HepG2 (cell line): ENCODE measurements around the gene DEFB108B.
"Not testable (repeated sequence)": the region's sequence is repeated elsewhere in the genome, so short reads cannot be mapped to it uniquely, and the experiment has no call there.

ENCODE experiments used
- CTCF ChIP-seq: sonication (generic); formaldehyde crosslinking; IDR thresholded peaks from 2 replicates; pipeline ENCODE4 v1.5.0; 2020; ENCODE audit warnings: mild to moderate bottlenecking, missing genetic modification reagents, moderate library complexity
- FOXA1 ChIP-seq, 2 experiments: fragments of 450-650 bp in 1 of 2; sonication (generic) in 1 of 2; formaldehyde crosslinking in 1 of 2; IDR thresholded peaks; 2 replicates each; pipeline versions ENCODE4 v1.4.0 to v1.6.1; 2016 to 2020; ENCODE audit warnings: missing genetic modification reagents in 1 of 2
- MNT ChIP-seq: fragments of 450-650 bp; IDR thresholded peaks from 2 replicates; pipeline ENCODE4 v1.6.1; 2016
- MTF2 ChIP-seq: sonication (generic); formaldehyde crosslinking; IDR thresholded peaks from 2 replicates; pipeline ENCODE4 v1.5.0; 2020; ENCODE audit warnings: missing genetic modification reagents, borderline replicate concordance
- NFE2L1 ChIP-seq: sonication (generic); formaldehyde crosslinking; IDR thresholded peaks from 2 replicates; pipeline ENCODE4 v1.4.0; 2020; ENCODE audit warnings: missing genetic modification reagents, mild to moderate bottlenecking, borderline replicate concordance
- POLR2AphosphoS5 ChIP-seq: IDR thresholded peaks from 2 replicates; pipeline ENCODE4 v1.6.1; 2012; ENCODE audit warnings: low read depth, low read length
- TARDBP ChIP-seq: sonication (generic); formaldehyde crosslinking; IDR thresholded peaks from 2 replicates; pipeline ENCODE4 v1.8.0; 2022; ENCODE audit warnings: mild to moderate bottlenecking, missing genetic modification reagents
- TRIM24 ChIP-seq: sonication (generic); formaldehyde crosslinking; IDR thresholded peaks from 2 replicates; pipeline ENCODE4 v1.8.0; 2022; ENCODE audit warnings: mild to moderate bottlenecking, missing genetic modification reagents
- YY1 ChIP-seq: IDR thresholded peaks from 2 replicates; pipeline ENCODE4 v1.6.1; 2011; ENCODE audit warnings: low read length, low read depth, moderate library complexity, mild to moderate bottlenecking; ENCODE audit not compliant: insufficient read depth, insufficient replicate concordance
- ZNF274 ChIP-seq: sonication (generic); formaldehyde crosslinking; IDR thresholded peaks from 2 replicates; pipeline ENCODE4 v1.5.1; 2020; ENCODE audit warnings: mild to moderate bottlenecking, missing genetic modification reagents
- TF ChIP-seq, protein P1 (sequence below): sonication (generic); formaldehyde crosslinking; IDR thresholded peaks from 2 replicates; pipeline ENCODE4 v1.4.0; 2020; ENCODE audit warnings: missing genetic modification reagents, borderline replicate concordance
- TF ChIP-seq, protein P2 (sequence below): IDR thresholded peaks from 2 replicates; pipeline ENCODE4 v1.6.1; 2012; ENCODE audit warnings: inconsistent platforms

- not testable (repeated sequence) for TF ChIP-seq FOXA1 (IDR thresholded peaks at IDR 0.05); FOXA1 (CRISPR knock-in tag; IDR thresholded peaks at IDR 0.05); MNT; TRIM24 (CRISPR knock-in tag); ZNF274 (CRISPR knock-in tag); YY1; NFE2L1 (CRISPR knock-in tag); POLR2AphosphoS5; TARDBP; MTF2 (CRISPR knock-in tag)
- TF ChIP-seq, protein P1, sequence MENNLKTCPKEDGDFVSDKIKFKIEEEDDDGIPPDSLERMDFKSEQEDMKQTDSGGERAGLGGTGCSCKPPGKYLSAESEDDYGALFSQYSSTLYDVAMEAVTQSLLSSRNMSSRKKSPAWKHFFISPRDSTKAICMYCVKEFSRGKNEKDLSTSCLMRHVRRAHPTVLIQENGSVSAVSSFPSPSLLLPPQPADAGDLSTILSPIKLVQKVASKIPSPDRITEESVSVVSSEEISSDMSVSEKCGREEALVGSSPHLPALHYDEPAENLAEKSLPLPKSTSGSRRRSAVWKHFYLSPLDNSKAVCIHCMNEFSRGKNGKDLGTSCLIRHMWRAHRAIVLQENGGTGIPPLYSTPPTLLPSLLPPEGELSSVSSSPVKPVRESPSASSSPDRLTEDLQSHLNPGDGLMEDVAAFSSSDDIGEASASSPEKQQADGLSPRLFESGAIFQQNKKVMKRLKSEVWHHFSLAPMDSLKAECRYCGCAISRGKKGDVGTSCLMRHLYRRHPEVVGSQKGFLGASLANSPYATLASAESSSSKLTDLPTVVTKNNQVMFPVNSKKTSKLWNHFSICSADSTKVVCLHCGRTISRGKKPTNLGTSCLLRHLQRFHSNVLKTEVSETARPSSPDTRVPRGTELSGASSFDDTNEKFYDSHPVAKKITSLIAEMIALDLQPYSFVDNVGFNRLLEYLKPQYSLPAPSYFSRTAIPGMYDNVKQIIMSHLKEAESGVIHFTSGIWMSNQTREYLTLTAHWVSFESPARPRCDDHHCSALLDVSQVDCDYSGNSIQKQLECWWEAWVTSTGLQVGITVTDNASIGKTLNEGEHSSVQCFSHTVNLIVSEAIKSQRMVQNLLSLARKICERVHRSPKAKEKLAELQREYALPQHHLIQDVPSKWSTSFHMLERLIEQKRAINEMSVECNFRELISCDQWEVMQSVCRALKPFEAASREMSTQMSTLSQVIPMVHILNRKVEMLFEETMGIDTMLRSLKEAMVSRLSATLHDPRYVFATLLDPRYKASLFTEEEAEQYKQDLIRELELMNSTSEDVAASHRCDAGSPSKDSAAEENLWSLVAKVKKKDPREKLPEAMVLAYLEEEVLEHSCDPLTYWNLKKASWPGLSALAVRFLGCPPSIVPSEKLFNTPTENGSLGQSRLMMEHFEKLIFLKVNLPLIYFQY (CRISPR knock-in tag): not testable (repeated sequence)
- TF ChIP-seq, protein P2, sequence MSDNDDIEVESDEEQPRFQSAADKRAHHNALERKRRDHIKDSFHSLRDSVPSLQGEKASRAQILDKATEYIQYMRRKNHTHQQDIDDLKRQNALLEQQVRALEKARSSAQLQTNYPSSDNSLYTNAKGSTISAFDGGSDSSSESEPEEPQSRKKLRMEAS: not testable (repeated sequence)
- TF ChIP-seq CTCF (CRISPR knock-in tag): peak; percentile 83
These were observed 40.3 kb upstream of the DEFB108B start for GRCh38 chr11:71792621-71793235.
